GM23338 (cell line): Measurements from ENCODE around the gene HEXD. TPM values are rescaled to one million over a fixed set of nuclear protein-coding genes. Genes with fewer than 3 reads are reported as not detected.

Source experiments
- ATAC-seq: fragments of 200-7000 bp; cut with Tn5 transposase; 3 replicates; pipeline ENCODE4 v1.9.1; 2020
- DNase-seq: peaks from one replicate; pipeline ENCODE4 v3.0.0-alpha.2; 2015; ENCODE audit warnings: low spot score
- H2AFZ ChIP-seq: fragments of 200-600 bp; sonication (generic); 2 replicates; pipeline ENCODE4 v1.8.0; 2016; ENCODE audit warnings: antibody characterized with exemption, mild to moderate bottlenecking, moderate library complexity
- H3F3A ChIP-seq: fragments of 200-600 bp; sonication (generic); replicated peaks from 2 replicates; pipeline ENCODE4 v1.8.0; 2017; ENCODE audit warnings: antibody characterized with exemption, mixed run types, low read depth
- H3K27ac ChIP-seq: fragments of 200-600 bp; sonication (generic); 2 replicates; pipeline ENCODE4 v1.6.1; 2016; ENCODE audit warnings: low read depth
- H3K27me3 ChIP-seq: fragments of 200-600 bp; sonication (generic); 2 replicates; pipeline ENCODE4 v1.8.0; 2016; ENCODE audit warnings: mild to moderate bottlenecking, mixed run types, moderate library complexity; ENCODE audit not compliant: insufficient read depth
- H3K36me3 ChIP-seq: fragments of 200-600 bp; sonication (generic); 2 replicates; pipeline ENCODE4 v1.8.0; 2016; ENCODE audit warnings: mild to moderate bottlenecking; ENCODE audit not compliant: insufficient read depth
- H3K4me1 ChIP-seq: fragments of 200-600 bp; sonication (generic); 2 replicates; pipeline ENCODE4 v1.8.0; 2016; ENCODE audit warnings: mild to moderate bottlenecking, moderate library complexity; ENCODE audit not compliant: insufficient read depth
- H3K4me2 ChIP-seq: fragments of 200-600 bp; sonication (generic); 2 replicates; pipeline ENCODE4 v1.7.1; 2017; ENCODE audit warnings: mixed run types
- H3K4me3 ChIP-seq: fragments of 200-600 bp; sonication (generic); 2 replicates; pipeline ENCODE4 v1.6.1; 2016; ENCODE audit warnings: mixed run types
- H3K79me2 ChIP-seq: fragments of 200-600 bp; sonication (generic); replicated peaks from 2 replicates; pipeline ENCODE4 v1.8.0; 2017; ENCODE audit warnings: mild to moderate bottlenecking; ENCODE audit not compliant: insufficient read depth
- H3K9me2 ChIP-seq: fragments of 200-600 bp; sonication (generic); 2 replicates; pipeline ENCODE4 v1.8.0; 2017; ENCODE audit not compliant: insufficient read depth
- H4K20me1 ChIP-seq: fragments of 200-600 bp; sonication (generic); replicated peaks from 2 replicates; pipeline ENCODE4 v1.8.0; 2017; ENCODE audit warnings: mild to moderate bottlenecking; ENCODE audit not compliant: insufficient read depth
- H3K27ac Mint-ChIP-seq: 2 replicates; pipeline ENCODE4 v1.8.0; 2020; ENCODE audit warnings: inconsistent platforms, mild to moderate bottlenecking, moderate library complexity, mixed read lengths
- H3K27me3 Mint-ChIP-seq: 3 replicates; pipeline ENCODE4 v1.8.0; 2022; ENCODE audit warnings: low read depth, mild to moderate bottlenecking, moderate library complexity, mixed read lengths, inconsistent platforms; ENCODE audit not compliant: insufficient read depth, poor library complexity
- H3K36me3 Mint-ChIP-seq: 3 replicates; pipeline ENCODE4 v1.8.0; 2021; ENCODE audit warnings: low read depth, mild to moderate bottlenecking, inconsistent platforms, moderate library complexity, mixed read lengths
- H3K4me1 Mint-ChIP-seq: 3 replicates; pipeline ENCODE4 v1.8.0; 2020; ENCODE audit warnings: mild to moderate bottlenecking, inconsistent platforms, mixed read lengths
- H3K4me3 Mint-ChIP-seq: 3 replicates; pipeline ENCODE4 v1.8.0; 2021; ENCODE audit warnings: moderate library complexity, mild to moderate bottlenecking, inconsistent platforms, mixed read lengths
- H3K9me3 Mint-ChIP-seq: 3 replicates; pipeline ENCODE4 v1.8.0; 2020; ENCODE audit warnings: moderate library complexity, mild to moderate bottlenecking, inconsistent platforms, mixed read lengths
- CREB1 ChIP-seq: fragments of 250-450 bp; sonication (Bioruptor Pico); IDR thresholded peaks from 2 replicates; pipeline ENCODE4 v1.5.0; 2020; ENCODE audit warnings: low read depth, mild to moderate bottlenecking, moderate library complexity
- CTCF ChIP-seq, 2 experiments: fragments of 200-600 bp in 1 of 2; sonication (generic) in 1 of 2; conservative IDR thresholded peaks; 2 replicates each; pipeline versions ENCODE4 v1.5.1 to v1.6.1; 2016 to 2017; ENCODE audit warnings: antibody characterized with exemption in 2 of 2, low read depth in 2 of 2, mild to moderate bottlenecking in 2 of 2, moderate library complexity in 1 of 2
- ETS1 ChIP-seq: IDR thresholded peaks from 2 replicates; pipeline ENCODE4 v1.6.1; 2016; ENCODE audit warnings: antibody characterized with exemption
- EZH2 ChIP-seq: fragments of 200-600 bp; sonication (generic); IDR thresholded peaks from one replicate; pipeline ENCODE4 v1.8.0; 2017; ENCODE audit warnings: antibody characterized with exemption, mild to moderate bottlenecking, low read depth; ENCODE audit not compliant: unreplicated experiment
- EZH2phosphoT487 ChIP-seq: fragments of 200-600 bp; sonication (generic); IDR thresholded peaks from one replicate; pipeline ENCODE4 v1.8.1; 2018; ENCODE audit warnings: antibody characterized with exemption; ENCODE audit not compliant: unreplicated experiment
- JUNB ChIP-seq: IDR thresholded peaks from one replicate; pipeline ENCODE4 v1.6.1; 2016; ENCODE audit warnings: antibody characterized with exemption; ENCODE audit not compliant: unreplicated experiment
- NANOG ChIP-seq: IDR thresholded peaks from 2 replicates; pipeline ENCODE4 v1.6.1; 2016; ENCODE audit warnings: antibody characterized with exemption, borderline replicate concordance
- POLR2AphosphoS5 ChIP-seq: IDR thresholded peaks from 2 replicates; pipeline ENCODE4 v1.6.1; 2016; ENCODE audit warnings: antibody characterized with exemption, low read depth
- REST ChIP-seq: IDR thresholded peaks from one replicate; pipeline ENCODE4 v1.6.1; 2018; ENCODE audit warnings: antibody characterized with exemption; ENCODE audit not compliant: unreplicated experiment
- STAT1 ChIP-seq: IDR thresholded peaks from one replicate; pipeline ENCODE4 v1.6.1; 2016; ENCODE audit warnings: antibody characterized with exemption; ENCODE audit not compliant: unreplicated experiment
- ZNF114 ChIP-seq: fragments of 250-450 bp; sonication (Bioruptor Pico); IDR thresholded peaks from 2 replicates; pipeline ENCODE4 v1.5.0; 2020; ENCODE audit warnings: mild to moderate bottlenecking, moderate library complexity
- ZNF331 ChIP-seq: fragments of 250-450 bp; sonication (Bioruptor Pico); IDR thresholded peaks from 2 replicates; pipeline ENCODE4 v1.5.0; 2020; ENCODE audit warnings: low read depth, mild to moderate bottlenecking, moderate library complexity
- ZNF462 ChIP-seq: fragments of 250-450 bp; sonication (Bioruptor Pico); IDR thresholded peaks from 2 replicates; pipeline ENCODE4 v1.5.0; 2020; ENCODE audit warnings: mild to moderate bottlenecking, moderate library complexity
- polyA plus RNA-seq: library from polyadenylated mRNA; unstranded; fragments of >200 nt; fragmentation: Nextera tagmentation; extraction: Ambion mirVana; gene quantifications from 2 replicates; pipeline ENCODE4 v1.2.1, GENCODE V29; 2016
- total RNA-seq: library from RNA; depleted of rRNA; stranded (reverse); fragments of >200 nt; shearing (Covaris generic); gene quantifications from 2 replicates; pipeline ENCODE4 v1.2.3, GENCODE V29; 2014

HEXD gene
- total and polyA plus RNA-seq, 2 experiments from 2014 or later = 11.9 to 31.1 TPM

- TF ChIP-seq ETS1 = no peak
- TF ChIP-seq NANOG = no peak
- TF ChIP-seq ZNF114 (CRISPR knock-in tag) = no peak
- TF ChIP-seq POLR2AphosphoS5 = no peak
- no peak for TF ChIP-seq CREB1
- no peak for TF ChIP-seq JUNB
- TF ChIP-seq ZNF331 = no peak
- TF ChIP-seq CTCF (conservative IDR thresholded peaks at IDR 0.05; ENCODE audit: low read depth in 2 of 2) = no peak
- no peak for TF ChIP-seq EZH2phosphoT487
- TF ChIP-seq EZH2 = no peak
- TF ChIP-seq STAT1 = no peak
- TF ChIP-seq REST = no peak
- no peak for TF ChIP-seq ZNF462 (CRISPR knock-in tag)
- DNase-seq = no peak
- peaks cover 4% of the 10 kb centered on the region for H3K4me1 Mint-ChIP-seq
Measured at GRCh38 chr17:82435103-82435502, 17.0 kb downstream of the HEXD start.

More at GRCh38 chr17:82435103-82435502, 17.0 kb downstream of the HEXD start:
- H3K9me2 ChIP-seq = no peaks in the 10 kb centered on the region
- peaks cover 4% of the 10 kb centered on the region for H3K36me3 Mint-ChIP-seq
- H3K27ac Mint-ChIP-seq = no peak overlapping the region
- H3K4me3 Mint-ChIP-seq = no peak overlapping the region
- H3K27ac ChIP-seq = no peak overlapping the region
- H4K20me1 ChIP-seq = no peaks in the 10 kb centered on the region
- H3K4me3 ChIP-seq = no peak overlapping the region
- H3K9me3 Mint-ChIP-seq = no peaks in the 10 kb centered on the region
- H3K27me3 Mint-ChIP-seq = peaks cover 10% of the 10 kb centered on the region
- no peaks in the 10 kb centered on the region for H3K36me3 ChIP-seq
- no peak overlapping the region for H3K4me2 ChIP-seq
- no peak overlapping the region for H2AFZ ChIP-seq
- no peak; the same call in 2 of the 3 replicates for ATAC-seq
- H3F3A ChIP-seq = no peaks in the 10 kb centered on the region
- no peaks in the 10 kb centered on the region for H3K4me1 ChIP-seq
- no peaks in the 10 kb centered on the region for H3K27me3 ChIP-seq
- H3K79me2 ChIP-seq = no peaks in the 10 kb centered on the region
